ENCODE results near the gene MACROD1. TPM values are rescaled to one million over a fixed set of nuclear protein-coding genes. Genes with fewer than 3 reads are reported as not detected.

MACROD1 gene
- total RNA-seq, 1 experiment from 2014 or later: 36.9 TPM

- POLR2A ChIA-PET: no interaction called here
- no peak overlapping the region for H3K27ac Mint-ChIP-seq
- H3K4me3 Mint-ChIP-seq: no peak overlapping the region
Observed at GRCh38 chr11:64103277-64103985, 62.5 kb downstream of the MACROD1 start.

More at GRCh38 chr11:64103277-64103985, 62.5 kb downstream of the MACROD1 start:
- Mint-ChIP-seq H3K27me3 (ENCODE audit: low read depth) (peaks cover 73% of the 10 kb centered on the region), H3K36me3 (no peaks in the 10 kb centered on the region), H3K9me3 (no peaks in the 10 kb centered on the region), H3K4me1 (peaks cover 7% of the 10 kb centered on the region)
- CTCF ChIA-PET: interaction anchor here (1.0 to 1.9 kb wide), 5 partner anchors 9 to 252 kb away, joined by 3 to 6 read pairs (median 4); no protein-coding TSS in a partner anchor
- ATAC-seq (no peak), DNase-seq (ENCODE audit: low spot score) (no peak)
- TF ChIP-seq ATF3 (CRISPR knock-in tag; conservative IDR thresholded peaks at IDR 0.05) (no peak), ZNF232 (CRISPR knock-in tag; IDR thresholded peaks at IDR 0.05) (no peak), ZNF317 (CRISPR knock-in tag; IDR thresholded peaks at IDR 0.05; ENCODE audit: borderline replicate concordance, low read depth) (no peak), GRHL2 (CRISPR knock-in tag; IDR thresholded peaks at IDR 0.05; ENCODE audit: insufficient replicate concordance, severe bottlenecking) (no peak), PREB (CRISPR knock-in tag; IDR thresholded peaks at IDR 0.05; ENCODE audit: borderline replicate concordance) (no peak), ZSCAN18 (CRISPR knock-in tag; IDR thresholded peaks at IDR 0.05) (no peak), ESRRA (CRISPR knock-in tag; IDR thresholded peaks at IDR 0.05; ENCODE audit: borderline replicate concordance) (no peak), SMAD3 (CRISPR knock-in tag; IDR thresholded peaks at IDR 0.05; ENCODE audit: borderline replicate concordance) (no peak), NR2C2 (CRISPR knock-in tag; IDR thresholded peaks at IDR 0.05) (no peak), CREB1 (CRISPR knock-in tag; IDR thresholded peaks at IDR 0.05) (no peak), PRRX2 (CRISPR knock-in tag; IDR thresholded peaks at IDR 0.05) (no peak), KAT7 (CRISPR knock-in tag; IDR thresholded peaks at IDR 0.05; ENCODE audit: borderline replicate concordance) (no peak), ZMAT4 (CRISPR knock-in tag; IDR thresholded peaks at IDR 0.05) (no peak), ZNF425 (CRISPR knock-in tag; conservative IDR thresholded peaks at IDR 0.05) (no peak), ZNF219 (CRISPR knock-in tag; IDR thresholded peaks at IDR 0.05; ENCODE audit: borderline replicate concordance) (no peak)
- TF ChIP-seq, protein P1, sequence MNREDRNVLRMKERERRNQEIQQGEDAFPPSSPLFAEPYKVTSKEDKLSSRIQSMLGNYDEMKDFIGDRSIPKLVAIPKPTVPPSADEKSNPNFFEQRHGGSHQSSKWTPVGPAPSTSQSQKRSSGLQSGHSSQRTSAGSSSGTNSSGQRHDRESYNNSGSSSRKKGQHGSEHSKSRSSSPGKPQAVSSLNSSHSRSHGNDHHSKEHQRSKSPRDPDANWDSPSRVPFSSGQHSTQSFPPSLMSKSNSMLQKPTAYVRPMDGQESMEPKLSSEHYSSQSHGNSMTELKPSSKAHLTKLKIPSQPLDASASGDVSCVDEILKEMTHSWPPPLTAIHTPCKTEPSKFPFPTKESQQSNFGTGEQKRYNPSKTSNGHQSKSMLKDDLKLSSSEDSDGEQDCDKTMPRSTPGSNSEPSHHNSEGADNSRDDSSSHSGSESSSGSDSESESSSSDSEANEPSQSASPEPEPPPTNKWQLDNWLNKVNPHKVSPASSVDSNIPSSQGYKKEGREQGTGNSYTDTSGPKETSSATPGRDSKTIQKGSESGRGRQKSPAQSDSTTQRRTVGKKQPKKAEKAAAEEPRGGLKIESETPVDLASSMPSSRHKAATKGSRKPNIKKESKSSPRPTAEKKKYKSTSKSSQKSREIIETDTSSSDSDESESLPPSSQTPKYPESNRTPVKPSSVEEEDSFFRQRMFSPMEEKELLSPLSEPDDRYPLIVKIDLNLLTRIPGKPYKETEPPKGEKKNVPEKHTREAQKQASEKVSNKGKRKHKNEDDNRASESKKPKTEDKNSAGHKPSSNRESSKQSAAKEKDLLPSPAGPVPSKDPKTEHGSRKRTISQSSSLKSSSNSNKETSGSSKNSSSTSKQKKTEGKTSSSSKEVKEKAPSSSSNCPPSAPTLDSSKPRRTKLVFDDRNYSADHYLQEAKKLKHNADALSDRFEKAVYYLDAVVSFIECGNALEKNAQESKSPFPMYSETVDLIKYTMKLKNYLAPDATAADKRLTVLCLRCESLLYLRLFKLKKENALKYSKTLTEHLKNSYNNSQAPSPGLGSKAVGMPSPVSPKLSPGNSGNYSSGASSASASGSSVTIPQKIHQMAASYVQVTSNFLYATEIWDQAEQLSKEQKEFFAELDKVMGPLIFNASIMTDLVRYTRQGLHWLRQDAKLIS (CRISPR knock-in tag; IDR thresholded peaks at IDR 0.05; ENCODE audit: borderline replicate concordance): no peak
- TF ChIP-seq, protein P2, sequence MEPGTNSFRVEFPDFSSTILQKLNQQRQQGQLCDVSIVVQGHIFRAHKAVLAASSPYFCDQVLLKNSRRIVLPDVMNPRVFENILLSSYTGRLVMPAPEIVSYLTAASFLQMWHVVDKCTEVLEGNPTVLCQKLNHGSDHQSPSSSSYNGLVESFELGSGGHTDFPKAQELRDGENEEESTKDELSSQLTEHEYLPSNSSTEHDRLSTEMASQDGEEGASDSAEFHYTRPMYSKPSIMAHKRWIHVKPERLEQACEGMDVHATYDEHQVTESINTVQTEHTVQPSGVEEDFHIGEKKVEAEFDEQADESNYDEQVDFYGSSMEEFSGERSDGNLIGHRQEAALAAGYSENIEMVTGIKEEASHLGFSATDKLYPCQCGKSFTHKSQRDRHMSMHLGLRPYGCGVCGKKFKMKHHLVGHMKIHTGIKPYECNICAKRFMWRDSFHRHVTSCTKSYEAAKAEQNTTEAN (CRISPR knock-in tag; IDR thresholded peaks at IDR 0.05): no peak
- TF ChIP-seq, protein P3, sequence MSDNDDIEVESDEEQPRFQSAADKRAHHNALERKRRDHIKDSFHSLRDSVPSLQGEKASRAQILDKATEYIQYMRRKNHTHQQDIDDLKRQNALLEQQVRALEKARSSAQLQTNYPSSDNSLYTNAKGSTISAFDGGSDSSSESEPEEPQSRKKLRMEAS (CRISPR knock-in tag; IDR thresholded peaks at IDR 0.05): no peak

Data from WTC11 (cell line).